GM18868 (cell line): ENCODE data around the gene CHIC2.

ENCODE experiments used
- ATAC-seq: cut with Tn5 transposase; IDR thresholded peaks from one replicate; pipeline ENCODE4 v1.9.1; 2021; ENCODE audit warnings: mild to moderate bottlenecking, moderate library complexity; ENCODE audit not compliant: unreplicated experiment

The CHIC2 gene

GRCh38 chr4:54014666-54015160, 49.7 kb downstream of the CHIC2 start:
- no peak for ATAC-seq

- ATAC-seq, result no peak
Measured at GRCh38 chr4:54011201-54011600, 53.2 kb downstream of the CHIC2 start.

- no peak for ATAC-seq
Measured at GRCh38 chr4:54006755-54007154, 57.6 kb downstream of the CHIC2 start.

GRCh38 chr4:54005475-54005874, 58.9 kb downstream of the CHIC2 start:
- ATAC-seq, result peak; percentile 54

GRCh38 chr4:54004463-54004862, 59.9 kb downstream of the CHIC2 start:
- no peak for ATAC-seq

- ATAC-seq, result no peak
Measured at GRCh38 chr4:54001668-54002365, 62.6 kb downstream of the CHIC2 start.

GRCh38 chr4:53997898-53998297, 66.5 kb downstream of the CHIC2 start:
- ATAC-seq, result no peak

- no peak for ATAC-seq
Measured at GRCh38 chr4:53994382-53995102, 69.9 kb downstream of the CHIC2 start.

- no peak for ATAC-seq
Measured at GRCh38 chr4:53992785-53993184, 71.6 kb downstream of the CHIC2 start.

GRCh38 chr4:53991821-53992220, 72.6 kb downstream of the CHIC2 start:
- ATAC-seq, result no peak

GRCh38 chr4:53990641-53991040, 73.8 kb downstream of the CHIC2 start:
- no peak for ATAC-seq

- no peak for ATAC-seq
Measured at GRCh38 chr4:53987761-53988171, 76.6 kb downstream of the CHIC2 start.

- no peak for ATAC-seq
Measured at GRCh38 chr4:53986062-53986461, 78.3 kb downstream of the CHIC2 start.

GRCh38 chr4:53981567-53981966, 82.8 kb downstream of the CHIC2 start:
- no peak for ATAC-seq

- no peak for ATAC-seq
Measured at GRCh38 chr4:53981066-53981465, 83.3 kb downstream of the CHIC2 start.

- ATAC-seq, result no peak
Measured at GRCh38 chr4:53974561-53974960, 89.8 kb downstream of the CHIC2 start.

GRCh38 chr4:53967986-53968385, 96.4 kb downstream of the CHIC2 start:
- no peak for ATAC-seq

GRCh38 chr4:53963781-53964180, 100.6 kb downstream of the CHIC2 start:
- no peak for ATAC-seq

- no peak for ATAC-seq
Measured at GRCh38 chr4:53963336-53963735, 101.1 kb downstream of the CHIC2 start.

- no peak for ATAC-seq
Measured at GRCh38 chr4:53962516-53963225, 101.7 kb downstream of the CHIC2 start.

- ATAC-seq, result no peak
Measured at GRCh38 chr4:53961351-53961750, 103.1 kb downstream of the CHIC2 start.

- ATAC-seq, result no peak
Measured at GRCh38 chr4:53960843-53961242, 103.6 kb downstream of the CHIC2 start.
